Measurements from ENCODE around the gene NOL9. TPM values are rescaled to one million over a fixed set of nuclear protein-coding genes. Genes with fewer than 3 reads are reported as not detected.

NOL9 gene
- total and polyA plus RNA-seq, 10 of the 15 experiments (the other 5 are each of a cell fraction or from before 2014, with no cell fraction given), result 3.9 to 35.9 (median 23.0) TPM

GRCh38 chr1:6486433-6487011 lies 67.8 kb downstream of the NOL9 start (continued):
- TF ChIP-seq BRCA1 (IDR thresholded peaks at IDR 0.05; ENCODE audit: low read depth, low read length), result no peak

- intact Hi-C loops (cut with micrococcal nuclease; ENCODE audit: unreplicated experiment), result loop anchor here (2.0 kb wide), 1 partner anchor 161 kb away; no protein-coding TSS in a partner anchor
- Histone ChIP-seq H3K36me3 (ENCODE audit: control insufficient read depth in 2 of 2, insufficient read depth in 2 of 2, low read length in 1 of 2) (no peaks in the 10 kb centered on the region), H3K79me2 (ENCODE audit: control insufficient read depth, insufficient read depth, low read length) (no peaks in the 10 kb centered on the region), H3K4me3 (no peak overlapping the region), H3K4me1 (ENCODE audit: control insufficient read depth, insufficient read depth, low read length) (no peaks in the 10 kb centered on the region), H3K27me3 (replicated peaks in 1 of 2; ENCODE audit: control insufficient read depth in 2 of 2, insufficient read depth in 2 of 2, low read length in 1 of 2) (peaks cover 2 to 3% of the 10 kb centered on the region in 2 experiments; a peak in 3 of 4 replicates), H3K27ac (ENCODE audit: control insufficient read depth, insufficient read depth) (no peak overlapping the region), H3K9me3 (replicated peaks; ENCODE audit: control insufficient read depth, insufficient read depth, low read length) (no peaks in the 10 kb centered on the region), H4K20me1 (ENCODE audit: control insufficient read depth, insufficient read depth) (peaks cover 2% of the 10 kb centered on the region; the same call in 1 of the 2 replicates), H3K4me2 (ENCODE audit: control insufficient read depth, insufficient read depth) (no peak overlapping the region), H3K9ac (ENCODE audit: control insufficient read depth, insufficient read depth, low read length) (no peak overlapping the region), H2AFZ (ENCODE audit: control insufficient read depth, low read depth, low read length) (no peak overlapping the region)
- ChIA-PET POLR2A (no interaction called here), RAD21 (ENCODE audit: unreplicated experiment) (interaction anchor here (1.1 kb wide), 1 partner anchor 160 kb away, joined by 3 read pairs; no protein-coding TSS in a partner anchor), SMC1A (ENCODE audit: uncharacterized antibody, unreplicated experiment) (interaction anchor here (0.6 kb wide), 1 partner anchor 246 kb away, joined by 3 read pairs; no protein-coding TSS in a partner anchor), CTCF (interaction anchor here (1.0 to 1.4 kb wide), 3 partner anchors 9 to 38 kb away, joined by 3 to 10 read pairs (median 7); no protein-coding TSS in a partner anchor)
- 4% methylated on average over 30 of the region's 80 CpGs for WGBS (ENCODE audit: insufficient coverage, insufficient replicate concordance, low lambda C conversion rate, missing lambda C conversion rate)
- TF ChIP-seq CBFB (IDR thresholded peaks at IDR 0.05; ENCODE audit: low read depth) (no peak), SUZ12 (IDR thresholded peaks at IDR 0.05; ENCODE audit: unreplicated experiment) (peak; percentile 59), EGR1 (IDR thresholded peaks at IDR 0.05; ENCODE audit: borderline replicate concordance in 1 of 2, low read depth in 2 of 2, low read length in 2 of 2) (peak in 1 of 2 experiments; percentile 31; a peak in 1 of 3 replicates)
- ATAC-seq, result no peak
- BruUV-seq (replicated peaks), result no TSS peak
- no peak for DNase-seq (ENCODE audit: low read depth, low spot score)
- in situ Hi-C loops (cut with MboI), result loop anchor here (25.0 kb wide), 1 partner anchor 727 kb away; no protein-coding TSS in a partner anchor
- FAIRE-seq, result no peak
Measured at GRCh38 chr1:6485168-6486101, 68.9 kb downstream of the NOL9 start.
